GM19023 (cell line): ENCODE data around the gene SLAIN1.

Experiments used
- ATAC-seq: cut with Tn5 transposase; IDR thresholded peaks from one replicate; pipeline ENCODE4 v1.9.1; 2021; ENCODE audit warnings: mild to moderate bottlenecking, moderate library complexity; ENCODE audit not compliant: unreplicated experiment

The SLAIN1 gene

GRCh38 chr13:77714119-77714755 lies 16.8 kb downstream of the SLAIN1 start:
- no peak for ATAC-seq

DNA sequence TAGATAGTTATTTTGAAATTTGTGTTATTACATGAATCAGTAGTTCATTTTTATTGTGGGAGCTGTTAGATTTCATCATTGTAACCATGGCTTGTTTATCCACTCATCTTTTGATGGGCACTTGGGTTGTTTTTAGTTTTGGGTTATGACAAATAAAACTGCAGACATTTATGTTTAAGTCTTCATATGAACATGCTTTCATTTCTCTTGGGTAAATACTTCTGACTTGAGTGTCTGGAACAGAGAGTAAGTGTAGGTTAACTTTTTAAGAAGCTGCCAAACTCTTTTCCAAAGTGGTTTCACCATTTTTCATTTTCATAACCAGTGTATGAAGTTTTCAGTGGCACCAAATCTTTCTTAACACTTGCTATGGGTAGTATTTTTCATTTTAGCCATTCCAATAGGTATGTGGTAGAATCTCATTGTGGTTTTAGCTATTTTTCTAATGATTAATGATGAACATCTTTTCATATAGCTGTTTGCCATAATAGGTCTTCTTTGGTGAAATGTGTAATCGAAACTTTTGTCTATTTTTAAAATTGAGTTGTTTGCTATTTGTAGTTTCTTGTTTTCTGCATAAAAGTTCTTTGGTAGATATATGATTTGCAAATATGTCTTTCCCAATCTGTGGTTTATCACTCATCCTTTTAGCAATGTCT lies 17.9 kb downstream of the SLAIN1 start:
- no peak for ATAC-seq

DNA sequence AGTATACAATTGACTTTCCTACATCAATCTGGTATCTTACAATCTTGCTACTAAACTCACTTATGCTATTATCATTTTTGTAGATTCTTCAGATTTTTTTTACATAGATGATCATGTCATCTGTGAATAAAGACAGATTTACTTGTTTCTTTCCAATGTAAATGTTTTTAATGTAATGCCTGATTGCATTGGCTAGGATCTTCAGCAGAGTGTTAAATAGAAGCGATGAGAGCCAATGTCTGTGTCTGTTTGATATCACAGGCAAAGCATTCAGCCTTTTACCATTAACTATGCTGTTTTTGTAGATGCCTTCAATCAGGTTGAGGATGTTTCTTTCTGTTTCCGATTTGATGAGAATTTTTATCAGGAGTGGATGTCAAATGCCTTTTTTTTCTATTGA lies 19.2 kb downstream of the SLAIN1 start:
- no peak for ATAC-seq

GRCh38 chr13:77717508-77717907 lies 20.0 kb downstream of the SLAIN1 start:
- no peak for ATAC-seq

DNA sequence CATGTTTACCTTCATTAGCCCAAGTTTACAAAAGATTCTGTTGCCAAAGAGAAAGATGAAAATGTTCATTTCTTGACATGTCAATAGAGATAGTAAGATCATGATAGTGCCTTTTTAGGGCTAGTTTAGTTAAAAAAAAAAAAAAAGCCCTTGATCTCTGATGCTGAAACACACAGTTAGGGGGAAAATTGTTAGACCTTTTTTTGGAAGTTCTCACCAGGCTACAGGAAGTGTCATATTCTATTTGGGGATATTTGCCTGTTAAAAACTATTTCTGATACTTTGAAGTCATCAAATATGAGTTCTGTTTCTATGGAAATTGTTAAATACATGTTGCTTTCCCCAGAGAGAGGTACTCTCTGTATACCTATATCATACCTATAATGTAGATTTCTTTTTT lies 21.6 kb downstream of the SLAIN1 start:
- ATAC-seq = no peak

- ATAC-seq = no peak
Observed at GRCh38 chr13:77720988-77721387, 23.5 kb downstream of the SLAIN1 start.

DNA sequence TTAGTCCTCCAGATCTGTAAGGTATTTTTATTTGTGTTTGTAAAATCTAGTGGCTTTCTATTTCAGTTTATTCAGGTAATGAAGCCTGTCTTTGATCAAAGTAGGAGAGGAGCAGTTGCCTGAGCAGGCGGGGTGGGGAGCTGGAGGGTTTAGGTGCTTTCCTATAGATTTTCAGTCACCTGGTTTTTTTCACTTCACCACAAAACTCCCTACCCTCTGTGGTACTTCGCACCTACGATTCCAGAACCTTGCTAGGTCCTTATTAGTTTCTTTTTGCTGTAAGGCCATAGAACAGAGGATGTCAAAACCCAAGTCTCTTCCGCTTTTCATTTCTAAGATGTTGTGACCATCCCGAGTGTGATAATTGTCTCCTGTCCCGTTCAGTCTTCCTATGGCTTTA lies 26.6 kb downstream of the SLAIN1 start:
- peak; percentile 71 for ATAC-seq

DNA sequence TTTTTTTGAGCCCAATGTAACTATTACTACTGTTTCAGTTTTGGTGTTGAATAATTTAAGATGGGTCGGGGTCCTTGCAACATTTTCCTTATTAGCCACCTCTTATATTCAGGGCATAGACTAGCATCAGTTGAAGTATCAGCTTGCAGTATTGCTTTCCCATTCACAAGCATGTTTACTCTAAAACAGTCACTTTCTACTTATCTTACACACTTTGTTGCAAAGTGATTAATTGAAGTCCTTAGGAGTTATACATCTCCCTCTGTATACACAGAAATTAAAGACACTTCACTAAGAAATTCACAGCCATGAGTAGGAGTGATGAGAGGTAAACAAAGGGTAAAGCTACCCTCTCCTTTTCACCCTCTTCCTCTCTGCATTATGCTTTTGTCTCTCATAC lies 27.6 kb downstream of the SLAIN1 start:
- no peak for ATAC-seq

- no peak for ATAC-seq
Observed at GRCh38 chr13:77728265-77729125, 31.0 kb downstream of the SLAIN1 start.

DNA sequence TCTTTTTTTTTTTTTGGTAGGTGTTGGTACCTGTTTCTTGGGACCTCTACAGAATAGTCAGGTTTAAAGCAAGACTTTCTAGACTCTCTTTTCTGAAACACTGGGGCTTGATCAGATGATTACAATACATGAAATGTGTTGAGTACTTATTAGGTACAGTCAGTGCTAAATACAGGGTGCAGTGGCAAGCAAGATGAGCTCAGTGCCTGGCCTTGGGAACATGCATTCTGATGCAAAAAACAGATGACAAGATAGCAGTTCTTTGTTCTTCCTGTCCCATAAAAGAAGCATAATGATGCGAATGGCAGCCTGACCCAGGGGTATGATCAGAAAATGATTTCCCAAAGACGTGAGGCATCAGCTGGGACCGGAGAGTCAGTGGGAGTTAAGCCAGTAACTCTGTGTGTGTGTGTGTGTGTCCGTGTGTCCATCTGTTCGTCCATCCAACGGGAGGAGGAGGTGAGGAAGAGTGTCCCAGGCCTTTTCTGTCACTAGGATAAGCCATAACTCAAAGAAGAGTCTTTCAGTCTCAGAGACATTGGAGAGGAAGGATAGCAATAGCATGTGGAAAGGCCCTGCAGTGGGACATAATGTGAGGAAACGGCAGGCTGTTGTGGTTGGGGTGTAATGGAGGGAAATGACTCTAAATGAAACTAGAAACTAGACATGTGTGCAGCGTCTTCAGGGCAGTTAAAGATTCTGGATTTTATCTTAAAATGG lies 32.2 kb downstream of the SLAIN1 start:
- ATAC-seq = peak; percentile 98

DNA sequence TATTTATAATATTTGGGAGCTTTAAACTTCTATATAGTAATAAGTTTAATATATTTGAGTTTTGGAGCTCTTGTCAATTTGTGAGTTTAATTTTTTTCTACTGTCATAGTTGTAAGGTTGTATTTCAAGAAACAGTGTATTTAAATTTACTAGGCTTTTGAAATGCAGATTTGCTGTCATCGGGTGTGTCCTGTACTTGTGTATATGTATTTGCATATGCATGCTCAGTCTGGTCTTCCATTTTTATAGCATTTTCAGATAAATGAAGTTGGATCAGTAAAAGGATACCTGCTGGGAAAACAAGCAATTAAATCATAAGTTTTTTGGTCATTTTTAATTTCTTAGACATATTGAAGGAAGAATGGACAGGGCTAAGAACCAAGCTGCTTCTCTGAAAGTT lies 33.1 kb downstream of the SLAIN1 start:
- ATAC-seq = no peak

DNA sequence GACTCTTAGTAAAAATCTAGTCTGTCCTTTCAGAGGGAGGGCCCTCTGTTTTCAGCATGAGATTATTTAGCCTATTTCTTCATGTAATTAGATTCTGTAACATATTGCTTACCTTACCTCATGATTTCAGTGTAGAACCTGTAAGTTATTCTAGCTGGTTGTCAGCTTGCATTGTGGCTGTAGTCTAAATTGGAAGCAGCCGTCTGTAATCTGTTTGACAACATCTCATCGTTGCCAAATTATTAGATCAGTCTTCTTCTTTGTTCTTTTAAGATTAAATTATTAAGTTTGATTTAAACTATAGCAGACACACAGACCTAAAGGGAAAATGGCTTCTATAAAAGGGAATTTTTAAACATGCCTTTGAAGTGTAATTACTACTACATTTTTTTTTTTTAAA lies 34.8 kb downstream of the SLAIN1 start:
- ATAC-seq = no peak

- ATAC-seq = no peak
Observed at GRCh38 chr13:77733674-77734073, 36.2 kb downstream of the SLAIN1 start.

GRCh38 chr13:77737583-77738200 lies 40.2 kb downstream of the SLAIN1 start:
- peak; percentile 84 for ATAC-seq

GRCh38 chr13:77740097-77740735 lies 42.7 kb downstream of the SLAIN1 start:
- ATAC-seq = no peak

GRCh38 chr13:77740931-77741596 lies 43.6 kb downstream of the SLAIN1 start:
- ATAC-seq = no peak

DNA sequence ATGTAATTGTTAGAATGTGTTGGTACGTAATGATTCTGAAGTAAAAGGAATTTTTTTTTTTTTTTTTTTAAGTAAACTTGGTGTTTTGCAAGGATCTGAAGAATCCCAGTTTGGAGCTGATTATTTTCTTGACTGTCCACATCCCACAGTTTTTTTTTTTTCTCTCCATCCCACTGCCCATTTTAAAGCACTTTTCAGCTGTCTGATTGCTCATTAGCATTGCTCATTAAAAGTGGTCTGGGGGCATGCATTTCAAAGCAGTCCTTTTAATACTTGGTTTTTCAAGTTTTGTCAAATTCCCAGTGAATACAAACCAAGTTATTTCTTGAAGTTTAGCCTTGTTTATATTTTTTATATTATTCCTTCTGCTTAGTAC lies 44.1 kb downstream of the SLAIN1 start:
- ATAC-seq = no peak

DNA sequence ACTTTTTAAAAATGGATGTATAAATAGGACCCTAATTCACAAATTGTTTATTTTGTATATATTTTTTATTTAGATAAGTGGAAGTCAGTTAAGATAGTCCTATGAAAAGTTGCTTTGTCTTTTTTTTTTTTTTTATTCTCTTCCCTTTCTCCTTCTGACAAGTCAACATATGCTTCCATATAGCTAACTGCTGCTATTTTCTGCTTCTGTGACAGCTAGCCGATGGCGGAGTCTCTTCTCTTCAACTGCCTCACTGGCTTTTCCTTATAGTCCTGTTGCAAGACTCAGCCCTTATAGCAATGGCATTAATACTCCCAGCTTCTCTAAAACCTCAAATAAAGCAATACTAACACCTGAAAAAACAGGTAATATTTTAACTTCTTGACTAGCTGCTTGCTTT lies 45.3 kb downstream of the SLAIN1 start:
- no peak for ATAC-seq

DNA sequence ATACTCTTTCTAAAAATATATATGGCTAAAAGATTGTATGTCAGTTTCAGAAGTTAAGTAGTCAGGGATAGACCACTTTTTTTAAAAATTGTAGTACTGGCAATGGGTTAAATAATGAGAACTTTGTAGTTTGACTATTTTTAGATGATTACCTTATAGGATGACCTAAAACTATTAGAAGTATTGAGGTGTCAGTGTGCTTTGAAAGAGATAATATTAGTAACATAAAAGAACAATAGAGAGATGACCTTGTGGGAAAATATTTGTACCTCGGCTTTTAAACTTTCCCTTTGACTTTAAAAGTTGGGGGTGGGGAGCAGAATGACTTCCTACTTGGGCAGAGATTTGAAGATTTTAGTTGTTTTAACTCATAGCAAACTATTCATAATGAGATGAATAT lies 48.3 kb downstream of the SLAIN1 start:
- ATAC-seq = no peak

GRCh38 chr13:77749344-77749880 lies 51.9 kb downstream of the SLAIN1 start:
- ATAC-seq = no peak
